ENCODE data around the gene CHPF. TPM values are rescaled to one million over a fixed set of nuclear protein-coding genes. Genes with fewer than 3 reads are reported as not detected.

The CHPF gene
- total RNA-seq, 1 donor: 10.2 TPM

DNA sequence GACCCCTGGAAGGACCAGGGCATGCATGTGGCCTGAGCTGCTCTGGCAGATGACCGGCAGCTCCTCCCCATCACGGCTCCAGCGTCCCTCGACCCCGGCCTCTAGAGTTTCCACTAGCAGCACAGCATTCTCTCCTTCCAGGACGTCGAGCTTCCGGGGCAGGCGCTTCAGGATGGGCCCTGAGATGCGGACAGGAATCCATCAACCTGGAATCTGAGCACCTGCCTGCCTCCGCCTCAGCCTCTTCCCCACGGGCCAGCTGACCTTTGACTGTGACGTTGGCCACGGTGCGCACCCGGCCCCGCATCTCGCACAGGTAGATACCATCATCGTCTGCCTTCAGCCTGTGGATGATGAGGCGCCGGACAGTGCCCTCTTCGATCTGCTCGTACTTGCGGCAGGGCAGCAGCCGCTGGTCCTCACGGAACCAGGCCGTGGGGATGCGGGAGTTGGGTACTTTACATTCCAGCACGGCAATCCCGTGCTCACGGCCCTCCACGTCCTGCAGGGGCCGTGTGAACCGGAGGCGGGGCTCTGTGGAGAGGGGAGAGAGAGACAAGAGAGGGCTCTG is 24.3 kb upstream of the CHPF start:
- no peak for DNase-seq (ENCODE audit: low read depth in 2 of 3, low spot score in 2 of 3)

GRCh38 chr2:219567131-219567530 is 23.5 kb upstream of the CHPF start:
- DNase-seq (ENCODE audit: low read depth in 2 of 3, low spot score in 2 of 3): no peak

GRCh38 chr2:219566640-219567039 is 23.0 kb upstream of the CHPF start:
- DNase-seq (ENCODE audit: low read depth in 2 of 3, low spot score in 2 of 3): no peak

DNA sequence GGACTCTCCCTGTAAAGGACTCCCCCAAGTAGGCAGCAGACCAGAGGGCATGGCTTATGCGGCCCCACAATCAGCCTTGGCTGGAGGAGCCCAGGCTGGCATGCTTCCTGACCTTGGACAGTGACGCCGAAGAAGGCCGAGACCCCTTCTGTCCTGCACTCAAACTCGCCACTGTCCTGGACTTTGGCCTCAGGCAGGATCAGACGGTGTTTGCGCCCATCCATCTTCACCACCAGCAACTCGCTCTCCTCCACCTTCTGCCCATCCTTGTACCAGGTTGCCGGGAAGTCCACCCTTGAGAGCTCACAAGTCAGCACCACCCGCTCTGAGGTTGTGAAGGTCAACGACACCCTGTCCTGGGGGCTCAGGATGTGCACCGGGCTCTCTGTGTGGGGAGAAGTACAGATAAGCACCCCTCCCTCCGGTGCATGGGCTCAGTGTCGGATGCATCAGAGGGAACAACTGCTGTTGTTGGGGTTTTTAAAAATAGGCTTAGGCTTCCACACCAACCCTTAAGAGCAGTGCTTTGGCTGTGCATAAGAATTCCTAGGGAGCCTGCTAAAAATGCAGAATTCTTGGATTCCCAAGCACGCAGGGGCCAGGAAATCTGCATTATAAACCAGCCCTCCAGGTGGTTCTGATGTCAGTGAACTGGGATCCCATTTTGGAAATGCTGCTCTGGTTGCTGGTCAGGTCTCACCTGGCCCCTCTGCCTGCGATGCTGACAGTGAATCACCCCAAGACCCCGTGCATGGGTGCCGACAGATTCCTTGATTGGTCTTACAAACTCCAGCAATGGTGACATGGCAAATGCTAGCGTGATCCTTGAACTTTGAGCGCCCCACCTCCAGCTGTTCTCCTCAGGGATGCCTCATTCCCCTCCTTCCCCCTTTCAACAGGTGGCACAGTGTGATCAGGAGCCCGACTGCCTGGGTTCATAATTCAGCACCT is 21.8 kb upstream of the CHPF start:
- DNase-seq (ENCODE audit: low read depth in 2 of 3, low spot score in 2 of 3): no peak

DNA sequence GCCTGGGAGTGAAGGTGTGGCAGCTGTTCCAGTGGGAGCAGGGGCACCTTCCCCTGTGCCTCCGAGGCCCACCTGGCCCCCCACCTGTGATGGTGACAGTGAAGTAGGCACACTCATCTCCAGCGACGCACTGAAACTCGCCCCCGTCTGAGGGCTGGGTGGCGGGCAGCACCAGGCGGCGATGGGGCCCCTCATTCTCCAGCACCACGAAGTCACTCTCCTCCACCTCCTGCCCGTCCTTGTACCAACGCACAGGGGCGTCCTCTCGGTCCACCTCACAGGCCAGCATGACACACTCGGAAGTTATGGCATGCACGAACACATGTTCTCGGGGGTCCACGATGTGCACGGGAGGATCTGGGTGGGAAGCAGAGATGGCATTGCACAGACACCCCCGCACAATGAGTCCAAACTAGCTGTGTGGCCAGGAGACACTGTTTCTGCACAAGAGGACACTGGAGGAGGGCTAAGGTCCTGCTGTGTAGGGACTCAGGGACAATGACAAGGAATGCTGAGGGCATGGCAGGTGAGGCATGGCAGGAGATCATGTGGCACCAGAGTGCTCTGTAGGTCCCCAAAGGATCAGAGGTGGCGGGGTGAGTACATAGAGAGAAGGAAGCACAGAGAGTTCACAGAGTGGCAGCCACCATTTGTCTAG is 19.8 kb upstream of the CHPF start:
- DNase-seq (ENCODE audit: low read depth in 2 of 3, low spot score in 2 of 3): no peak

GRCh38 chr2:219562049-219563020 is 18.7 kb upstream of the CHPF start:
- DNase-seq (ENCODE audit: low read depth in 2 of 3, low spot score in 2 of 3): no peak

DNA sequence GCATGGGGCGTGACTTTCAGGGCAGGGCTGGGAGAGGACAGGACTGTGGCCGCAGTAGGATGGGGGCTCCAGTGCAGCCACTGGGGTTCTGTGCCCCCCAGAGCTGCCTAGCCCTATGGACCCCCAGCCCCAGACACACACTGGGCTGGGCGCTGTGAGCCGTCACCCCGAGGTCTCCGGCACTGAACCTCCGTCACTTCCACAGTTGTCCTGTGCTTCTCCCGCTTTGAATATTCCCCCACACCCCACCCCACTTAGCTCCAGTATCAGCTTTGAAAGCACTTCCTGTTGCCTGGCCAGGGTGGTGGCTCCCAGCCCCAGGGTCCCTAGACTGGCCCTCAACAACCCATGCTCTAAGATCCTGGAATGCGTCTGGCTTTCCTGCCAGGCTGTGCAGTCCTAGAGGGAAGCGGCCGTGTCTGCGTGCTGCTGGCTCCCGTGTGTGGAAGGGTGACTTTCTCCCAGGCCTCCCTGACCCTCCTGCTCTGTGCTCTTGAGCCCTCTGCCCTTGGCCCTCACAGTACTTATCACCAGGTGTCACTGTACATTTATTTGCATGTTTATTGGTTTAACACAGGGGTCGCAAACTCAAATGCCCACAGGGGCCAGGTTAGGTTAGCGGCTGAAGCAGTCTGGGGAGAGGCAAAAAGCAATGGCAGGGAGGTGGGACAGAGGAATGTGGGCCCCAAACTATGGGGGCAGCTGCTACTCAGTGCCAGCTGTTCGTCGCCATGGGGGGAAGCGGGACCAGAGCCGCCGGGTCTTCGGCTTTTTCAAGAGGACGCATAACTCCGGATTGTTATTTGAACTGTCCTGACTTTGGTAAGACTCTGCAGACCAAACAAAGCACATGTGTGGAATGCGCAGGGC is 17.8 kb upstream of the CHPF start:
- no peak for DNase-seq (ENCODE audit: low read depth in 2 of 3, low spot score in 2 of 3)

- no peak for DNase-seq (ENCODE audit: low read depth in 2 of 3, low spot score in 2 of 3)
Observed at GRCh38 chr2:219560893-219561178, 17.2 kb upstream of the CHPF start.

- DNase-seq (ENCODE audit: low read depth in 2 of 3, low spot score in 2 of 3): peak in 1 of 3 donors; percentile 21
Observed at GRCh38 chr2:219560037-219560892, 16.7 kb upstream of the CHPF start.

- no peak for DNase-seq (ENCODE audit: low read depth in 2 of 3, low spot score in 2 of 3)
Observed at GRCh38 chr2:219559156-219559915, 15.7 kb upstream of the CHPF start.

- no peak for DNase-seq (ENCODE audit: low read depth in 2 of 3, low spot score in 2 of 3)
Observed at GRCh38 chr2:219557791-219558785, 14.5 kb upstream of the CHPF start.

DNA sequence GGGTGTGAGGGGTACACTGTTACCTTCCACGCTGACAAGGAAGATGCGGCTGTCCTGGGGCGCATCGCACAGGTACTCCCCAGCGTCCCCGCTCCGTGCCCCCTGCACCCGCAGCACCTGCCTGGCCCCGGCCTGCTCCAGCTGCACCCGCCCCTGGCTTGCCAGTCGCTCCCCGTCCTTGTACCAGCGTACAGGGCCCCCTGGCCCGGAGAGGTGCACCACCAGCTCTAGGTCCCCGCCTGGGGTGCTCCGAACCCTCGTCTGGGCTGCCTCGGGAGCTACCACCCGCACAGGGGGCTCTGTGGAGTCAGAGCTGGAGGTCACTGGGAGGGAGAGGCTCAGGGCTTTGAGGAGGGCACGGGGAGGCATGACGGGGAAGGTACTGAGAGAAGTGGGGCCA is 13.7 kb upstream of the CHPF start:
- no peak for DNase-seq (ENCODE audit: low read depth in 2 of 3, low spot score in 2 of 3)

- no peak for DNase-seq (ENCODE audit: low read depth in 2 of 3, low spot score in 2 of 3)
Observed at GRCh38 chr2:219556413-219556812, 12.8 kb upstream of the CHPF start.

- no peak for DNase-seq (ENCODE audit: low read depth in 2 of 3, low spot score in 2 of 3)
Observed at GRCh38 chr2:219555956-219556355, 12.3 kb upstream of the CHPF start.

GRCh38 chr2:219554350-219554749 is 10.7 kb upstream of the CHPF start:
- no peak for DNase-seq (ENCODE audit: low read depth in 2 of 3, low spot score in 2 of 3)

DNA sequence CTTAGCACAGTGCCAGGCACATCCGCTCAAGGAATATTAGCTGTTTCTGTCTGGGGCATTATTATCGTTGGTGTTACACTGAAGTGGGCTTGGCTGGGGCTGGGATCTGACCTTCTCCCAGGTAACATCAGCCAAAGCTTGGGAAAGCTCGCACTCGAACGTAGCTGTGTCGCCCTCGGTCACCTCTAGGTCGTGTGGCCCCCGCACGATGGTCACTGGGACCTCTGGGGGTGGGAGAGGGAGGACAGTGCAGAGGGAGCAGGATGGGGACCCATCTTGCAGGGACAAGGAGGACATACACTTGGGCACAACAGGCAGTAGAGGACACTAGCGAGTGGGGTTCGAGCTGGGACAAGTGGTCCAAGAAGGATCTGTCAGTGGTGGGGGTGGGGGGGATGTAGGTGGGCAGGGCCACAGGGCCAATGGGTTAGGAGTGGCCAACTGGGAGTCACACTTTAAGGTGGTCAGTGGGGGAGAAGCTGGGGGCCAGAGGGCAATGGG is 9.9 kb upstream of the CHPF start:
- no peak for DNase-seq (ENCODE audit: low read depth in 2 of 3, low spot score in 2 of 3)

DNA sequence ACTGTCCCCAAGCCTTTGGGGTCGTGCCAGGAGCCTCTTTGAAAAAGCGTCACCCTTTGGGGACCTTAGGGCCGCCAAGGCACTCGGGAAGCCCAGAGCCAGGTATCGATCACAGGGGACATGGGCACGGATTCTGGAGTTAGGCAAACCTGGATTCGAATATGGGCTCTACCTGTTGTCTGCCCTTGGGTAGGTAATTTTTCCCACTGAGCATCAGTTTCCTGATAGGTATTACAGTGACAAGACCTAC is 9.5 kb upstream of the CHPF start:
- no peak for DNase-seq (ENCODE audit: low read depth in 2 of 3, low spot score in 2 of 3)

Data from hematopoietic multipotent progenitor cell (in vitro differentiated cells).